Activated B cell treated with CpG ODN at 0.5 μM for 24 hours (primary cell): ENCODE results near the gene PADI3. TPM values are rescaled to one million over a fixed set of nuclear protein-coding genes. Genes with fewer than 3 reads are reported as not detected.

Experiments used
- ATAC-seq: fragments of 200-7000 bp; cut with Tn5 transposase; one replicate; pipeline ENCODE4 v1.10.0; 2021; ENCODE audit warnings: low read depth, mild to moderate bottlenecking, moderate library complexity
- CTCF ChIA-PET: fragments of 350-600 bp; sonication (Branson Sonifier 250); formaldehyde crosslinking; loops from one replicate; lab custom pipeline; 2021; ENCODE audit warnings: antibody characterized with exemption; lab: Charles Lee
- POLR2A ChIA-PET: fragments of 350-600 bp; sonication (Branson Sonifier 250); formaldehyde crosslinking; loops from one replicate; lab custom pipeline; 2021; ENCODE audit warnings: antibody characterized with exemption; lab: Charles Lee
- DNase-seq: peaks from one replicate; pipeline ENCODE4 v3.0.0; 2022
- H3K27ac Mint-ChIP-seq: one replicate; pipeline ENCODE4 v1.8.0; 2020; ENCODE audit warnings: mixed read lengths
- H3K27me3 Mint-ChIP-seq: one replicate; pipeline ENCODE4 v1.8.0; 2021; ENCODE audit warnings: mixed read lengths
- H3K36me3 Mint-ChIP-seq: one replicate; pipeline ENCODE4 v1.8.0; 2021; ENCODE audit warnings: low read depth, mixed read lengths
- H3K4me1 Mint-ChIP-seq: one replicate; pipeline ENCODE4 v1.8.0; 2021; ENCODE audit warnings: mixed read lengths
- H3K4me3 Mint-ChIP-seq: one replicate; pipeline ENCODE4 v1.8.0; 2020; ENCODE audit warnings: mild to moderate bottlenecking, mixed read lengths
- H3K9me3 Mint-ChIP-seq: one replicate; pipeline ENCODE4 v1.8.0; 2020; ENCODE audit warnings: mixed read lengths
- intact Hi-C: fragments of 100-400 bp; cut with micrococcal nuclease; formaldehyde crosslinking; loops from one replicate; pipeline ENCODE4 v1.15.1; 2024
- total RNA-seq: library from RNA; stranded (reverse); gene quantifications from 2 replicates; pipeline ENCODE4 v1.2.3, GENCODE V29; 2022
- TF ChIP-seq, protein P1 (sequence below): fragments of 200-600 bp; IDR thresholded peaks from one replicate; pipeline ENCODE4 v1.8.0; 2022; ENCODE audit warnings: antibody characterized with exemption, mild to moderate bottlenecking

PADI3 gene
- total RNA-seq, 1 donor from 2014 or later, result not detected

DNA sequence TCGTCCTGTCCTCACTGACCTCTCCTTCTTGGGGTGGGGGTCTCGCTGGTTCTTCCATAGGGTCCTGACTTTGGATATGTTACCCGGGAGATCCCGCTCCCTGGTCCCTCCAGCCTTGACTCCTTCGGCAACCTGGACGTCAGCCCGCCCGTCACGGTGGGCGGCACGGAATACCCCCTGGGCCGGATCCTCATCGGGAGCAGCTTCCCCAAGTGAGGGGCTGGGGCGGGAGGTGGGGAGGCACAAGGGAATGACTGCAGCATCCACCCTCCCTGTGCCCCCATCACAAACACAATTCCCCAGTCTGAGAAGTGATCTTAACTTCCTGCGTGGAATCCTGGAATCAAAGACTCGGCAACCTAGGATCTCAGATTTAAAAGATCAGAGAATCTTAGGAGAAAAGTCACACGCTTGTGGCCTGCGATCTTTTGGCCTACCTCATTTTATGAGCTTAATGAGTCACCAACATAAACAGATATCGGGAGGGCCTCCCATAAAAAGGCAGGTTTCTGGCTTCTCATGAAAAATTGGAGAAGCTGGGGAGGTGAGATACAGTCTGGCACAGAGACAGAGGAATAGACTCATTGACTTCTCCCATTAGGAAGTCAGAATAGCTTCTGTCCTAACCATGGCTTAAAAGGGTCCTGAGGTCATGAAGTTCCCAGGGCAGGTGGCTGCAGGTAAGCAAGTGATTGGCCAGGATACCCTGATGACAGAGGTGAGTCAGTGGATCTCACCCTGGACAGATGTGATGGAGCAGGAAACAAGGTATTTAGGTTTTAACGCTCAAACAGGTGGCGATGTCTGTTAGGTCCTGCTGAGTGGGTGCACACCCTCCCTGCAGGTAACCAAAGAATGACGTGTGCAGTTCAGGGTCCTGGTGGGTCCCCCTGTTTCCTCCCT is 15.9 kb upstream of the PADI3 start:
- H3K4me3 Mint-ChIP-seq, result peak overlapping the region; percentile 25
- no peaks in the 10 kb centered on the region for H3K36me3 Mint-ChIP-seq
- H3K4me1 Mint-ChIP-seq, result peaks cover 24% of the 10 kb centered on the region
- TF ChIP-seq, protein P1, sequence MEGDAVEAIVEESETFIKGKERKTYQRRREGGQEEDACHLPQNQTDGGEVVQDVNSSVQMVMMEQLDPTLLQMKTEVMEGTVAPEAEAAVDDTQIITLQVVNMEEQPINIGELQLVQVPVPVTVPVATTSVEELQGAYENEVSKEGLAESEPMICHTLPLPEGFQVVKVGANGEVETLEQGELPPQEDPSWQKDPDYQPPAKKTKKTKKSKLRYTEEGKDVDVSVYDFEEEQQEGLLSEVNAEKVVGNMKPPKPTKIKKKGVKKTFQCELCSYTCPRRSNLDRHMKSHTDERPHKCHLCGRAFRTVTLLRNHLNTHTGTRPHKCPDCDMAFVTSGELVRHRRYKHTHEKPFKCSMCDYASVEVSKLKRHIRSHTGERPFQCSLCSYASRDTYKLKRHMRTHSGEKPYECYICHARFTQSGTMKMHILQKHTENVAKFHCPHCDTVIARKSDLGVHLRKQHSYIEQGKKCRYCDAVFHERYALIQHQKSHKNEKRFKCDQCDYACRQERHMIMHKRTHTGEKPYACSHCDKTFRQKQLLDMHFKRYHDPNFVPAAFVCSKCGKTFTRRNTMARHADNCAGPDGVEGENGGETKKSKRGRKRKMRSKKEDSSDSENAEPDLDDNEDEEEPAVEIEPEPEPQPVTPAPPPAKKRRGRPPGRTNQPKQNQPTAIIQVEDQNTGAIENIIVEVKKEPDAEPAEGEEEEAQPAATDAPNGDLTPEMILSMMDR, result no peak
- DNase-seq (no peak), ATAC-seq (no peak)
- H3K9me3 Mint-ChIP-seq, result no peaks in the 10 kb centered on the region
- H3K27me3 Mint-ChIP-seq, result no peaks in the 10 kb centered on the region
- intact Hi-C loops, result loop anchor here (10.0 kb wide), 1 partner anchor 172 kb away; no protein-coding TSS in a partner anchor
- ChIA-PET CTCF (interaction anchor here (9.4 kb wide), 1 partner anchor 107 kb away, joined by 206 read pairs; no protein-coding TSS in a partner anchor), POLR2A (interaction anchor here (1.0 to 1.8 kb wide), 3 partner anchors 92 to 107 kb away, joined by 3 to 8 read pairs (median 3); no protein-coding TSS in a partner anchor)
- peak overlapping the region; percentile 8 for H3K27ac Mint-ChIP-seq

DNA sequence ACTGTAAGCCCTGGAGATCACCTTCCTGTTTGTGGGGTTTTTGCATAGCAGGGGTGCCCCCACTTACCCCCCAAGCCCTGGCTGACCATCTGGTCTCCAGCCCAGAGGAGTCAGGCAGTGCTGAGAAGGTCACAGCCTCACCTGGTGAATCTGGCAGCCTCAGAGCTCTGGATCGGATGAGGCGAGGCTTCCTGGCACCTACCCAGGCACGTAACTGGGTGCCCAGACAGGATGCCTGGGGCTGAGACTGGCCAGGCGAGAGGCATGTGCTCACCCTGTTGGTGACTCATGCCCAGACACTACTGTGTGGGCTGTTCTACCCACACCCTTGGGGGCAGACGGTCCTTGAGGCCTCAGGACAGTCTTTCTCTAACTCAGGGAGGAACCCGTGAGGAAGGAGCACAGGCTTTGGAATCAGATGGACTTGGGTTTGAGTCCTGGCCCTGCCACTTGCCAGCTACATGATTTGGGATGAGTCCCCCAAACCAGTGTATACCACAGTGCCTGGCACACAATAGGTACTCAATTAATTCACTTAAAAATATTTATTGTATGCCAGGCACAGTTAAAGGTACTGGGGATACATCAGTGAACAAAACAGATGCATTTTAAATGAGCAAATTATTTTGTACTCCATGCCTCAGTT is 15.1 kb upstream of the PADI3 start:
- ChIA-PET CTCF (interaction anchor here (0.9 to 9.4 kb wide), 2 partner anchors 27 to 108 kb away, joined by 3 to 206 read pairs; no protein-coding TSS in a partner anchor), POLR2A (interaction anchor here (1.1 to 1.8 kb wide), 3 partner anchors 26 to 107 kb away, joined by 3 to 8 read pairs (median 6); no protein-coding TSS in a partner anchor)
- TF ChIP-seq, protein P1, result no peak
- peak; percentile 80 for ATAC-seq
- intact Hi-C loops, result loop anchor here (10.0 kb wide), 1 partner anchor 171 kb away; no protein-coding TSS in a partner anchor
- Mint-ChIP-seq H3K36me3 (no peaks in the 10 kb centered on the region), H3K4me1 (peaks cover 24% of the 10 kb centered on the region), H3K9me3 (no peaks in the 10 kb centered on the region), H3K27me3 (no peaks in the 10 kb centered on the region), H3K27ac (peak overlapping the region; percentile 8), H3K4me3 (no peak overlapping the region)
- no peak for DNase-seq

DNA sequence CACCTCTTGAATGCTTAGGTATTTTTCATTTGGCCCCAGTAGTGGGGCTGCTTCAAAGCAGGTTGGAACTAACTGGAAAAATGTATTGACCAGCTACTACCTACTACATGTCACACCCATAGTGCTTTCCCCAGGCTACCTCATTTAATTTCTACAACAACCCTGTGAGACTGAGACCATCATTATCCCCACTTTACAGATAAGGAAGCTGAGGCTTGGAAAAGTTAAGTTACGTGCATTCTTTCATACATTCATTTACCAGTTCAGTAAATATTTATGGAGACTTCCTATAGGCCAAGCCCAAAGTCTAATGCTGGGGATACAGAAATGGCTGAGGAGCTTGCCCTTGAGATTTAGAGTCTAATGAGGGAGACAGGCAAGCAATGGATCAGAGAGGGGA is 14.5 kb upstream of the PADI3 start:
- H3K4me3 Mint-ChIP-seq, result no peak overlapping the region
- no peaks in the 10 kb centered on the region for H3K36me3 Mint-ChIP-seq
- POLR2A ChIA-PET, result interaction anchor here (1.7 to 1.8 kb wide), 2 partner anchors 27 to 108 kb away, joined by 6 to 8 read pairs; no protein-coding TSS in a partner anchor
- DNase-seq, result no peak
- no peak for ATAC-seq
- H3K9me3 Mint-ChIP-seq, result no peaks in the 10 kb centered on the region
- peaks cover 24% of the 10 kb centered on the region for H3K4me1 Mint-ChIP-seq
- no peak overlapping the region for H3K27ac Mint-ChIP-seq
- CTCF ChIA-PET, result interaction anchor here (0.9 to 9.4 kb wide), 2 partner anchors 27 to 108 kb away, joined by 3 to 206 read pairs; no protein-coding TSS in a partner anchor
- TF ChIP-seq, protein P1, result no peak
- no peaks in the 10 kb centered on the region for H3K27me3 Mint-ChIP-seq
- intact Hi-C loops, result loop anchor here (10.0 kb wide), 1 partner anchor 170 kb away; no protein-coding TSS in a partner anchor

DNA sequence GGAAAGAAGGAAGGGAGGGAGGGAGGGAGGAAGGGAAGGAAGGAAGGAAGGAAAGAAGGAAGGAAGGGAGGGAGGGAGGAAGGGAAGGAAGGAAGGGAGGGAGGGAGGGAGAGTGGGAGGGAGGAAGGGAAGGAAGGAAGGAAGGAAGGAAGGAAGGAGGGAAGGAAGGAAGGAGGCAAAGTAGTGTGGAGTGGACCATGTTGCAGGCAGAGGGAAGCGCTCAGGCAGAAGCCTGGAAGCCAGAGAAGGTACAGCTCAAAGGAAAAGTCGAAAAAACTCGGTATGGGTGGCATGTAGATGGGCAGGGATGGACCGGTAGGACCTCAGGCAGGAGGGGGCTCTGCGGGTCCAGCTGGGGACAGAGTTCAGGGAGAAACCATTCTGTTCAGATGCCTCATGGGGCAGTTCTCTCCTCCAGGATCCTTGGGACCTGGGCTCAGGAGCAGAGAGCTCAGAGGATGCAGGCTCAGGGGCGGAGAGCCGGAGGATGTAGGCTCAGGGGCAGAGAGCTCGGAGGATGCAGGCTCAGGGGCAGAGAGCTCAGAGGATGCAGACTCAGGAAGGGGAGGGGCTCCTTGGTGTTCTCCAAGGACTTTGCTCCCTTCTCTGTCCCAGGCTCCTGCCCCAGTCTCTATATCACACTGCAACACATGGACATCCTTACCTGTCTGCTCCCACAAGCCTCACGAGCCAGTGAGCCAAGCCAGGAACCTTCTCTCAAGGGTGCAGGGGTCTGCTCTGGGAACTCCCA is 13.6 kb upstream of the PADI3 start:
- TF ChIP-seq, protein P1, result no peak
- H3K4me3 Mint-ChIP-seq, result no peak overlapping the region
- intact Hi-C loops, result loop anchor here (10.0 kb wide), 1 partner anchor 169 kb away; no protein-coding TSS in a partner anchor
- no peak overlapping the region for H3K27ac Mint-ChIP-seq
- DNase-seq, result no peak
- CTCF ChIA-PET, result interaction anchor here (9.4 kb wide), 1 partner anchor 109 kb away, joined by 206 read pairs; no protein-coding TSS in a partner anchor
- H3K4me1 Mint-ChIP-seq, result peaks cover 24% of the 10 kb centered on the region
- POLR2A ChIA-PET, result interaction anchor here (0.6 to 3.3 kb wide), 4 partner anchors 23 to 115 kb away, joined by 3 to 21 read pairs (median 5); no protein-coding TSS in a partner anchor
- H3K9me3 Mint-ChIP-seq, result no peaks in the 10 kb centered on the region
- ATAC-seq, result no peak
- no peaks in the 10 kb centered on the region for H3K36me3 Mint-ChIP-seq
- no peaks in the 10 kb centered on the region for H3K27me3 Mint-ChIP-seq
